NCI-H146 treated with DMSO at 0.1 percent for 48 hours (cell line): ENCODE results near the gene ZNF586.
"Not testable (repeated sequence)": the region's sequence is repeated elsewhere in the genome, so short reads cannot be mapped to it uniquely, and the experiment has no call there.

Experiments
- DNase-seq: peaks from one replicate; lab custom pipeline; 2025; ENCODE audit not compliant: unreplicated experiment; lab: John Stamatoyannopoulos, UW

ZNF586 gene

GRCh38 chr19:57769345-57770131 is at the start of gene ZNF586:
ZNF586 (plus strand) TSS chr19:57769676; CDS start chr19:57769843, 167 bp downstream.
- DNase-seq: peak; percentile 31

- DNase-seq: no peak
Measured at GRCh38 chr19:57719901-57720519, 49.5 kb upstream of the ZNF586 start.

- DNase-seq: no peak
Measured at GRCh38 chr19:57720878-57721277, 48.6 kb upstream of the ZNF586 start.

GRCh38 chr19:57738320-57738719 is 31.2 kb upstream of the ZNF586 start:
- not testable (repeated sequence) for DNase-seq

- DNase-seq: not testable (repeated sequence)
Measured at GRCh38 chr19:57738770-57739169, 30.7 kb upstream of the ZNF586 start.

GRCh38 chr19:57746580-57747471 is 22.6 kb upstream of the ZNF586 start, which contains the start of gene ZNF776:
ZNF776 (plus strand) TSS chr19:57746815; CDS start chr19:57747059, 244 bp downstream.
- peak; percentile 91 for DNase-seq

- DNase-seq: no peak
Measured at GRCh38 chr19:57747472-57747807, 22.0 kb upstream of the ZNF586 start.

GRCh38 chr19:57748029-57748428 is 21.4 kb upstream of the ZNF586 start:
- DNase-seq: no peak

GRCh38 chr19:57754091-57754673 is 15.3 kb upstream of the ZNF586 start:
- no peak for DNase-seq

- DNase-seq: no peak
Measured at GRCh38 chr19:57755031-57755430, 14.4 kb upstream of the ZNF586 start.

GRCh38 chr19:57757941-57758340 is 11.5 kb upstream of the ZNF586 start:
- DNase-seq: no peak

GRCh38 chr19:57759096-57759495 is 10.4 kb upstream of the ZNF586 start:
- no peak for DNase-seq

GRCh38 chr19:57771417-57771816 is 1.9 kb downstream of the ZNF586 start:
- no peak for DNase-seq

- no peak for DNase-seq
Measured at GRCh38 chr19:57773488-57773887, 4.0 kb downstream of the ZNF586 start.

- no peak for DNase-seq
Measured at GRCh38 chr19:57776764-57777296, 7.4 kb downstream of the ZNF586 start.

- DNase-seq: no peak
Measured at GRCh38 chr19:57778336-57778735, 8.9 kb downstream of the ZNF586 start.

- DNase-seq: no peak
Measured at GRCh38 chr19:57779220-57779845, 9.9 kb downstream of the ZNF586 start.

- no peak for DNase-seq
Measured at GRCh38 chr19:57786286-57786685, 16.8 kb downstream of the ZNF586 start.

- DNase-seq: no peak
Measured at GRCh38 chr19:57786906-57787305, 17.4 kb downstream of the ZNF586 start.

- no peak for DNase-seq
Measured at GRCh38 chr19:57788114-57788692, 18.7 kb downstream of the ZNF586 start.
